K562 (cell line): ENCODE measurements around the gene SERPINB7.

Experiments used
- HDAC2 ChIP-seq: fragments of 450-650 bp; IDR thresholded peaks from 2 replicates; pipeline ENCODE4 v1.6.1; 2016; ENCODE audit warnings: mild to moderate bottlenecking
- JUND ChIP-seq, 2 experiments: IDR thresholded peaks; 2 replicates in 1 of 2; 3 replicates in 1 of 2; pipeline ENCODE4 v1.6.1; 2011; ENCODE audit warnings: borderline replicate concordance in 2 of 2, low read depth in 2 of 2, low read length in 2 of 2, improper control_type of control experiment in 1 of 2, missing biosample characterization in 1 of 2, missing genetic modification characterization in 1 of 2, missing genetic modification reagents in 1 of 2
- MAFK ChIP-seq: IDR thresholded peaks from 2 replicates; pipeline ENCODE4 v1.6.1; 2011; ENCODE audit warnings: low read length, improper control_type of control experiment
- SREBF1 ChIP-seq: fragments of 150-350 bp; IDR thresholded peaks from 2 replicates; pipeline ENCODE4 v1.6.1; 2014; ENCODE audit warnings: antibody characterized with exemption, low read depth, low read length, borderline replicate concordance
- ZBTB26 ChIP-seq: fragments of 450-650 bp; formaldehyde crosslinking; IDR thresholded peaks from 2 replicates; pipeline ENCODE4 v1.4.0; 2022; ENCODE audit warnings: missing genetic modification characterization
- ZBTB43 ChIP-seq: sonication (generic); formaldehyde crosslinking; IDR thresholded peaks from 2 replicates; pipeline ENCODE4 v1.8.0; 2023; ENCODE audit warnings: mild to moderate bottlenecking, missing genetic modification reagents
- ZKSCAN1 ChIP-seq: fragments of 150-350 bp; IDR thresholded peaks from 2 replicates; pipeline ENCODE4 v1.6.1; 2016; ENCODE audit warnings: low read depth, low read length
- ZNF311 ChIP-seq: fragments of 250-450 bp; sonication (Bioruptor Pico); IDR thresholded peaks from 2 replicates; pipeline ENCODE4 v1.4.0; 2020; ENCODE audit warnings: mild to moderate bottlenecking, moderate library complexity
- TF ChIP-seq, protein P1 (sequence below): IDR thresholded peaks from 3 replicates; pipeline ENCODE4 v1.6.1; 2011; ENCODE audit warnings: borderline replicate concordance, mild to moderate bottlenecking; ENCODE audit not compliant: insufficient read length, insufficient read depth
- TF ChIP-seq, protein P2 (sequence below), 3 experiments: IDR thresholded peaks in 2 of 3; conservative IDR thresholded peaks in 1 of 3; 2 replicates each; pipeline ENCODE4 v1.5.1; 2011 to 2012; ENCODE audit warnings: low read length in 3 of 3, mild to moderate bottlenecking in 3 of 3, control low read depth in 2 of 3, improper control_type of control experiment in 1 of 3, inconsistent platforms in 1 of 3, low read depth in 1 of 3, mixed read lengths in 1 of 3, moderate library complexity in 1 of 3; ENCODE audit not compliant: insufficient read depth in 2 of 3

GRCh38 chr18:63828656-63829055 is 53.4 kb downstream of the SERPINB7 start:
- TF ChIP-seq MAFK, result no peak
- TF ChIP-seq HDAC2, result no peak
- no peak for TF ChIP-seq ZBTB43 (CRISPR knock-in tag)
- TF ChIP-seq, protein P1, sequence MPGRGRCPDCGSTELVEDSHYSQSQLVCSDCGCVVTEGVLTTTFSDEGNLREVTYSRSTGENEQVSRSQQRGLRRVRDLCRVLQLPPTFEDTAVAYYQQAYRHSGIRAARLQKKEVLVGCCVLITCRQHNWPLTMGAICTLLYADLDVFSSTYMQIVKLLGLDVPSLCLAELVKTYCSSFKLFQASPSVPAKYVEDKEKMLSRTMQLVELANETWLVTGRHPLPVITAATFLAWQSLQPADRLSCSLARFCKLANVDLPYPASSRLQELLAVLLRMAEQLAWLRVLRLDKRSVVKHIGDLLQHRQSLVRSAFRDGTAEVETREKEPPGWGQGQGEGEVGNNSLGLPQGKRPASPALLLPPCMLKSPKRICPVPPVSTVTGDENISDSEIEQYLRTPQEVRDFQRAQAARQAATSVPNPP, result no peak
- no peak for TF ChIP-seq SREBF1
- no peak for TF ChIP-seq ZKSCAN1
- TF ChIP-seq ZNF311 (CRISPR knock-in tag), result no peak
- no peak for TF ChIP-seq JUND (IDR thresholded peaks at IDR 0.05; ENCODE audit: borderline replicate concordance, low read depth, low read length)
- TF ChIP-seq JUND (tag; IDR thresholded peaks at IDR 0.05; ENCODE audit: borderline replicate concordance, low read depth, low read length), result no peak
- TF ChIP-seq, protein P2, sequence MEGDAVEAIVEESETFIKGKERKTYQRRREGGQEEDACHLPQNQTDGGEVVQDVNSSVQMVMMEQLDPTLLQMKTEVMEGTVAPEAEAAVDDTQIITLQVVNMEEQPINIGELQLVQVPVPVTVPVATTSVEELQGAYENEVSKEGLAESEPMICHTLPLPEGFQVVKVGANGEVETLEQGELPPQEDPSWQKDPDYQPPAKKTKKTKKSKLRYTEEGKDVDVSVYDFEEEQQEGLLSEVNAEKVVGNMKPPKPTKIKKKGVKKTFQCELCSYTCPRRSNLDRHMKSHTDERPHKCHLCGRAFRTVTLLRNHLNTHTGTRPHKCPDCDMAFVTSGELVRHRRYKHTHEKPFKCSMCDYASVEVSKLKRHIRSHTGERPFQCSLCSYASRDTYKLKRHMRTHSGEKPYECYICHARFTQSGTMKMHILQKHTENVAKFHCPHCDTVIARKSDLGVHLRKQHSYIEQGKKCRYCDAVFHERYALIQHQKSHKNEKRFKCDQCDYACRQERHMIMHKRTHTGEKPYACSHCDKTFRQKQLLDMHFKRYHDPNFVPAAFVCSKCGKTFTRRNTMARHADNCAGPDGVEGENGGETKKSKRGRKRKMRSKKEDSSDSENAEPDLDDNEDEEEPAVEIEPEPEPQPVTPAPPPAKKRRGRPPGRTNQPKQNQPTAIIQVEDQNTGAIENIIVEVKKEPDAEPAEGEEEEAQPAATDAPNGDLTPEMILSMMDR (IDR thresholded peaks at IDR 0.05 in 2 of 3, conservative IDR thresholded peaks at IDR 0.05 in 1 of 3; ENCODE audit: insufficient read depth in 2 of 3, low read depth in 1 of 3, low read length in 3 of 3), result no peak
- TF ChIP-seq ZBTB26, result no peak
